HG02840 (cell line): ENCODE results near the gene ID2.
"Not testable (repeated sequence)": the region's sequence is repeated elsewhere in the genome, so short reads cannot be mapped to it uniquely, and the experiment has no call there.

Source experiments
- ATAC-seq: cut with Tn5 transposase; IDR thresholded peaks from one replicate; pipeline ENCODE4 v1.9.1; 2021; ENCODE audit warnings: mild to moderate bottlenecking, moderate library complexity, moderate number of reproducible peaks; ENCODE audit not compliant: unreplicated experiment, low FRiP score

Gene ID2

DNA sequence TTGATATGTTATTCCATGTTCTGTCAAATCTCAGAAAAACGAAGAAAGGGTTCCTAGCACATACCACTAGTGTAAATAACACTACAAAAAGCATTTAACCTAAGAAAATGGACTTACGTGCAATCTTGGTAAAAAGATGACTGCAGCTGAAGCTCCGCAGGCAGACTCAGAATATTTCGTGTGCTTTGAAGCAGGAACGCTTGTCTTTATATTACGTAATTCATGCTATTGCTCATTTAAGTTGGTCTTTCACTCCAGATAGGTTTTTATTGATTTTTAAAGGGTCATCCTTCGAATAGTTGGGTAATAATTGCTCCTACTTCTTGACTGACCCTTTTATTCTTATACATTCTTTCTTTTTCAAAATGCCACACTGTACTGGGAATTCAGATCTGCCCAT, 44.0 kb downstream of the ID2 start:
- no peak for ATAC-seq

GRCh38 chr2:8728305-8729015, 46.6 kb downstream of the ID2 start:
- no peak for ATAC-seq

GRCh38 chr2:8729101-8729500, 47.2 kb downstream of the ID2 start:
- ATAC-seq: not testable (repeated sequence)

- no peak for ATAC-seq
These were observed 48.1 kb downstream of the ID2 start for GRCh38 chr2:8729939-8730338.

DNA sequence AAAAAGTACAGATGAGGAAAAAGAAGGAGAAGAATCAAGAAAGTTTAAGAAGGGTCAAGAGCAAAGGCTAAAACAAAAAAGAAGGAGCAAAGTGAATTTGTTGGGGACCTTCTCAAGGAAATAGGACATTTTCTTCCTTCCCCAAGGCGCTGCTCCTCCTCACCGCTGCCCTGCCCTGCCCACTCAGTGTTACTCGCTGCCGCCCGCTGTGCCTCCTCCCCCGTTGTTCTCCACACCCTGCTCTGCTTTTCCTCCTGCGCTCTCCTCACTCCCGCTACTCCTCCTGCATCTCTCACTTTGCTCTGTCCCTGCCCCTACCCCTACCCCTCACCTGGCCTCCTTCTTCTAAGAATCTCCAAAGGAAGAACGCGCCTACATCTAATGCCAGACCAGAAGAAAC, 50.7 kb downstream of the ID2 start:
- no peak for ATAC-seq
